Neural cell (in vitro differentiated cells): ENCODE data around the gene RNF128.

Source experiments
- CTCF ChIP-seq: fragments of 450-650 bp; IDR thresholded peaks from 2 replicates; pipeline ENCODE4 v1.5.1; 2014; ENCODE audit warnings: antibody characterized with exemption, mild to moderate bottlenecking, moderate library complexity; ENCODE audit not compliant: poor library complexity, severe bottlenecking
- EZH2 ChIP-seq: fragments of 200-600, 300-800 bp; shearing (Covaris generic), sonication (generic); IDR thresholded peaks from 2 replicates; pipeline ENCODE4 v1.6.1; 2014; ENCODE audit warnings: antibody characterized with exemption, low read length, borderline replicate concordance, mild to moderate bottlenecking; ENCODE audit not compliant: insufficient read depth, poor library complexity, severe bottlenecking
- POLR2AphosphoS5 ChIP-seq: IDR thresholded peaks from 2 replicates; pipeline ENCODE4 v1.6.1; 2012
- REST ChIP-seq: IDR thresholded peaks from 2 replicates; pipeline ENCODE4 v1.6.1; 2012; ENCODE audit warnings: borderline replicate concordance
- SMC3 ChIP-seq: fragments of 450-650 bp; conservative IDR thresholded peaks from 2 replicates; pipeline ENCODE4 v1.6.1; 2014; ENCODE audit warnings: antibody characterized with exemption, mild to moderate bottlenecking, moderate library complexity; ENCODE audit not compliant: poor library complexity

- TF ChIP-seq CTCF (no peak), POLR2AphosphoS5 (no peak), EZH2 (no peak), SMC3 (no peak), REST (no peak)
Measured at GRCh38 chrX:106684207-106684606, 42.3 kb upstream of the RNF128 start.
